Stomach smooth muscle (tissue), 2 donors: ENCODE data around the gene PCED1B.

Source experiments
- H3K27ac ChIP-seq: one replicate; pipeline ENCODE4 v1.7.0; 2013; ENCODE audit warnings: mild to moderate bottlenecking, low read length, inconsistent platforms
- H3K27me3 ChIP-seq, 2 donors: one replicate each; pipeline ENCODE4 v1.7.0; 2013; ENCODE audit warnings: low read length in 2 of 2; ENCODE audit not compliant: insufficient read depth in 2 of 2, control insufficient read depth in 1 of 2
- H3K36me3 ChIP-seq, 2 donors: one replicate each; pipeline ENCODE4 v1.7.0; 2013; ENCODE audit warnings: low read length in 2 of 2; ENCODE audit not compliant: control insufficient read depth in 2 of 2, insufficient read depth in 2 of 2
- H3K4me1 ChIP-seq: one replicate; pipeline ENCODE4 v1.7.0; 2013; ENCODE audit warnings: low read length; ENCODE audit not compliant: control insufficient read depth, insufficient read depth
- H3K4me3 ChIP-seq, 2 donors: one replicate each; pipeline ENCODE4 v1.7.0; 2013; ENCODE audit warnings: low read length in 2 of 2
- H3K9ac ChIP-seq, 2 donors: one replicate each; pipeline ENCODE4 v1.7.0; 2013; ENCODE audit warnings: low read length in 2 of 2, mild to moderate bottlenecking in 1 of 2
- H3K9me3 ChIP-seq, 2 donors: one replicate each; pipeline ENCODE4 v1.7.0; 2013; ENCODE audit warnings: low read length in 2 of 2; ENCODE audit not compliant: control insufficient read depth in 2 of 2
- donor health status: healthy.
- donor health status: Pancreatic carcinoma.

The PCED1B gene

DNA sequence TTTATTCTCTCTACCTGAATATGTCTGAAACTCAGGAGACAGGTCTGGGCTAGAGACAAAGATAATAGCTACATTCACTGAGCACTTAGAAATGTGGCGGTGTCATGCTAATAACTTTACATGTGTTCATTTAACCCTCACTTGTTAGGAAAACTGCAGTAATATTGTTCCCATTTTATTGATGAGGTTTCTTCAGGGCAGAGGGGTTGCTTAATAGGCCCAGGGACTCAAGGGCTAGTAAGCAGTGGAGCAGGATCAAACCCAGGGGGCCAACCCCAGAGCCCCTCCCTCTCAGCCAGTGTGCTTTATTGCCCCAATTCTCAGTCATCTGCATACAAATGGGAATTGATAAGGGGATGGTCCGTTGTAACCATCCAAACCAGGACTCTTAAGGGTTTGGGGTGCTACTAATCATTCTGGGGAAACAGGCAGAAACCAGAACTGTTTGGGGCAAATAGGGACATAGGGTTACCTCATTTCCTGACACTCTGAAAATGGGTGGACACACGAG lies 143.2 kb downstream of the PCED1B start:
- H3K27me3 ChIP-seq, result no peaks in the 10 kb centered on the region
- H3K36me3 ChIP-seq, result no peaks in the 10 kb centered on the region
- H3K4me1 ChIP-seq, result peaks cover 14% of the 10 kb centered on the region
- no peak overlapping the region for H3K4me3 ChIP-seq
- no peak overlapping the region for H3K9ac ChIP-seq
- no peaks in the 10 kb centered on the region for H3K9me3 ChIP-seq
- no peak overlapping the region for H3K27ac ChIP-seq

DNA sequence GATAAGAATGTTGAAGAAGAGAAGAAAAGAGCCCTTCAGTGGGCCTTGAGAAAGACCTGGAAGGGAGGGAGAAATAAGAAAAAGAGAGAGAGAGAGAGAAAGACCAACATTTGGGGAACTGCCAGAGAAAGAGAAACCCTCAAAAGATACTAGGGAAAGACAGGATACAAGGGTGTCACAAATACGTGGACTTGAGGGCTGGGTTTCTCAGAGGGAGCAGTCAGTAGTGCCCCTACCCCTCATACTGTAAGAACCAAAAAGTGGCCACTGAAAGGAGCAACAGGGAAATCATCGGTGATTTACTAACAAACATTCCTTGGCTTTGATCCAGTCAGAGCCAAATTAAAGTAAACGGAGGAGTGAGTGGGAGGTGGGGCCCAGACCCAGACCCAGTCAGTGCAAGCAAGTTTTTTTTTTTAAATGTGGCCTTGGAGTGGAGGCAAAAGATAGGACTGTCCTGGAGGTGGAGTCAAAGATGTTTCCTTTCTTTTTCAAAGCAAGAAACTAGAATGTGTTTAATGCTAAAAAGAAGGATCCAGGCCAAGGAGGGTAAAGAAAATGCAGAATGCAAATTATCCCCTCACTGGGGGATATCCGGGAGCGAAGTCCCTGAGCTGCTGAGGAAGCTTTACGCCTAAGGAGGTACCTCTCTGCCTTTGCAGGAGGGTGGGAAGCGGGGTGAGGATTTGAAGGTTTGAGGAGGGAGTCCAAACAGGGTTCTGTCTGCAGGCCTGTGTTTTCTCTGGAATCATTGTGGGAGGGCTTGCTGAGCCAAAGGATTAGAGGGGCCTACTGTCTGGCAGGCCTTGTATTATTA lies 143.8 kb downstream of the PCED1B start:
- peak overlapping the region; percentile 29 to 54 for H3K4me3 ChIP-seq
- peak overlapping the region in 1 of 2 donors; percentile 36 for H3K9ac ChIP-seq
- no peaks in the 10 kb centered on the region for H3K27me3 ChIP-seq
- no peaks in the 10 kb centered on the region for H3K36me3 ChIP-seq
- peak overlapping the region; percentile 41 for H3K27ac ChIP-seq
- no peaks in the 10 kb centered on the region for H3K9me3 ChIP-seq
- peaks cover 14% of the 10 kb centered on the region for H3K4me1 ChIP-seq

DNA sequence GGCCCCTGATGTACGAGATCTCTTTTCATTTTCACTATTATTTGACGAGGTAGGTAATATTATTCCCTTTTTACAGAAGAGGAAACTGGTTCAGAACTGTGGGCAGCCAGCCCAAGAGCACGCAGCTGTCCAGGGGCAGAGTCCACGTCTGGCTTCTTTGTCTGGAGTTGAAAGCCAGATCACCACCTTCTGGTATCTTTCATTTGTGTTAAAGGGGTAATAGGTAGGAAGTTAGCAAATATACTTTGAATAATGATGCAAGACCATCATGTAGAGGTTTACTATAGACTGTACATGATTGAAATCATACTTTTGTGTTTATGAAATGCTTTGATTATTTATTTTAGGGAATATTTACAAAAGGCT lies 144.4 kb downstream of the PCED1B start:
- H3K4me3 ChIP-seq, result peak overlapping the region in 1 of 2 donors; percentile 54
- peaks cover 14% of the 10 kb centered on the region for H3K4me1 ChIP-seq
- H3K27me3 ChIP-seq, result no peaks in the 10 kb centered on the region
- no peaks in the 10 kb centered on the region for H3K36me3 ChIP-seq
- no peaks in the 10 kb centered on the region for H3K9me3 ChIP-seq
- peak overlapping the region in 1 of 2 donors; percentile 36 for H3K9ac ChIP-seq
- H3K27ac ChIP-seq, result peak overlapping the region; percentile 41

DNA sequence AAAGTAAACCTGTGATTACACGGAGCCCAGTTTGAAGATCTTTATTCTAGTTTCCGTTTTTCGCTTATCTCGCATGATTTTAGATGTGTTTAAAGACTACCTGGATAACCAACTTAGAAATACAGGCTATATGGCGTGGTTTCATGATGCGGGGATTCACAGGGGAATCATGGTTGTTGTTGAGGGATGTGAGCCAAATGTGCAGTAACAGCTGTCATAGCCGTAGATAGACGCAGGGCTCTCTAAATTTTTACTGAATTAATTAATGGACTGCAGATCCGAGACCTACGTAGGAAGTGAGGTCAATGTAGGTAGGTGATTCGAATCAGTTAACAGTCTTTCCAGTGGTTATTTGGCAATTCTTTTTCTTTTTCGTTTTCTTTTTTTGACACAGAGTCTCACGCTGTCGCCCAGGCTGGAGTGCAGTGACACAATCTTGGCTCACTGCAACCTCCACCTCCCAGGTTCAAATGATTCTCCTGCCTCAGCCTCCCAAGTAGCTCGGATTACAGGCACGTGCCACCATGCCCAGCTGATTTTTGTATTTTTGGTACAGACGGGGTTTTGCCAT lies 145.2 kb downstream of the PCED1B start:
- H3K9ac ChIP-seq, result no peak overlapping the region
- no peaks in the 10 kb centered on the region for H3K27me3 ChIP-seq
- no peak overlapping the region for H3K4me3 ChIP-seq
- H3K27ac ChIP-seq, result no peak overlapping the region
- H3K4me1 ChIP-seq, result peaks cover 14% of the 10 kb centered on the region
- no peaks in the 10 kb centered on the region for H3K36me3 ChIP-seq
- no peaks in the 10 kb centered on the region for H3K9me3 ChIP-seq

DNA sequence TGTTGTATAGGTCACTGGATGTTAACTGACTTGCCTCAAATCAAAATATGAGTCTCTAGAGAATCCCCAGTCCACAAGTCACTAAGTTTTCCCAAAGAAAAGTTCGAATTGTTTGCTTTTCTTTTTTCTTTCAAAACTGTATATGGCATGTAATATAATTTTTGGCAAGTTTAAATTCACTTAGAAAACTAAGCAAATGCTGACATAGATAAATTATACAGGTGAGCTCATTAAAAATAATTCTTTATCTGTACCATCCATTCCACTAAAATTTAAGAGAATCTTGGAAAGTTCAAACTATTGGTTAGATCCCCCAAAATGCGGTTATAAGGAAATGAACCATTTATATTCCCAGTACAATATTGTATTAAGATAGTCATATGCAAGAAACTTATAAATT lies 145.9 kb downstream of the PCED1B start:
- H3K4me3 ChIP-seq, result no peak overlapping the region
- H3K9ac ChIP-seq, result no peak overlapping the region
- H3K27me3 ChIP-seq, result no peaks in the 10 kb centered on the region
- peaks cover 14% of the 10 kb centered on the region for H3K4me1 ChIP-seq
- no peaks in the 10 kb centered on the region for H3K9me3 ChIP-seq
- no peaks in the 10 kb centered on the region for H3K36me3 ChIP-seq
- no peak overlapping the region for H3K27ac ChIP-seq

DNA sequence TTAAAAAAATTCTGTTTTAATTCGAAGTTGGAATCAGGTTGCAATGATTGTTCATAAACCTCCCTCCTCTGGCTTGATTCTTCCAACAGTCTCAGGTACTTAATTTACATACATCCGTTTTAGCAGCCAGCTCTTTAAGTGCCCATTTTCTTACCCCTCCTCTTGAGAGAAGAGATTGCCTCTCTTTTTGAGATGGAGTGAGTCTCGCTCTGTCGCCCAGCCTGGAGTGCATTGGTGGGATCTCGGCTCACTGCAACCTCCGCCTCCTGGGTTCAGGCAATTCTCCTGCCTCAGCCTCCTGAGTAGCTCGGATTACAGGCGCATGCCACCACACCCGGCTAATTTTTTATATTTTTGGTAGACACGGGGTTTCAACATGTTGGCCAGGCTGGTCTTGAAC lies 146.8 kb downstream of the PCED1B start:
- H3K4me3 ChIP-seq, result no peak overlapping the region
- no peaks in the 10 kb centered on the region for H3K27me3 ChIP-seq
- peaks cover 14% of the 10 kb centered on the region for H3K4me1 ChIP-seq
- no peaks in the 10 kb centered on the region for H3K36me3 ChIP-seq
- H3K9ac ChIP-seq, result no peak overlapping the region
- H3K27ac ChIP-seq, result no peak overlapping the region
- H3K9me3 ChIP-seq, result no peaks in the 10 kb centered on the region

DNA sequence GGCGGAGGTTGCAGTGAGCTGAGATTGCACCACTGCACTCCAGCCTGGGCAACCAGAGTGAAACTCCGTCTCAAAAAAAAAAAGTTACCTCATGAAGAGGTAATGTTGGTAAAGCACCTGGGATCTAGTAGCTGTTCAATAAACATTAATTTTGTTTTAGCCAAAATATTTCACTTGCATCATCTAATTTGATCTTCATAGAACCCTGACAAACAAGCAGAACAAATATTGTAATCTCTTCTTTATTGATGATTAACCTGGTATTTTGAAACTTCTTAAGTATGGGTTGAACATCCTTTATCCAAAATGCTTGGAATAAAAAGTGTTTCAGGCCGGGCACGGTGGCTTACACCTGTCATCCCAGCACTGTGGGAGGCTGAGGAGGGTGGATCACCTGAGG lies 149.4 kb downstream of the PCED1B start:
- no peaks in the 10 kb centered on the region for H3K27me3 ChIP-seq
- H3K4me3 ChIP-seq, result no peak overlapping the region
- H3K27ac ChIP-seq, result no peak overlapping the region
- no peaks in the 10 kb centered on the region for H3K9me3 ChIP-seq
- H3K4me1 ChIP-seq, result peaks cover under 1% of the 10 kb centered on the region
- H3K9ac ChIP-seq, result no peak overlapping the region
- no peaks in the 10 kb centered on the region for H3K36me3 ChIP-seq

DNA sequence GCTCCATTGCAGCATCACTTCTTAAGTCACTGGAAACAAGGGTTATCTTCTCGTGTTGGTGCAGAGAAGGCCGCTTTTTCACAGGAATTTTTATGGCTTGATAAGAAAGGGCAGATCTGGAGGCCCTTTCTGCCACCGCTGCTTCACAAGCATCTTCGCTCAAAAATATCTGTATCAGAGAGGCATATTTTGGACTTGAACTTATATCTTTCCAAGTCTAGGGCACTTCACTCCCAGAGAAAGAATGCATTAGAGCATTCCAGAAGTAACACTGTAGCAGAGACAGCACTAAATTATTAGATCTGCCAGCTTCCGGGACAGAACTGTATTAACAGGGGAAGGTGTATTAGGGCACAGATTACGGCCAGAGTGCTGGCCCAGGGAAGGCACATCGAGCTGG lies 152.0 kb downstream of the PCED1B start:
- H3K4me1 ChIP-seq, result peaks cover 2% of the 10 kb centered on the region
- no peak overlapping the region for H3K9ac ChIP-seq
- H3K4me3 ChIP-seq, result no peak overlapping the region
- H3K36me3 ChIP-seq, result peaks cover 0 to 2% of the 10 kb centered on the region in 2 donors
- no peak overlapping the region for H3K27ac ChIP-seq
- no peaks in the 10 kb centered on the region for H3K9me3 ChIP-seq
- H3K27me3 ChIP-seq, result no peaks in the 10 kb centered on the region

DNA sequence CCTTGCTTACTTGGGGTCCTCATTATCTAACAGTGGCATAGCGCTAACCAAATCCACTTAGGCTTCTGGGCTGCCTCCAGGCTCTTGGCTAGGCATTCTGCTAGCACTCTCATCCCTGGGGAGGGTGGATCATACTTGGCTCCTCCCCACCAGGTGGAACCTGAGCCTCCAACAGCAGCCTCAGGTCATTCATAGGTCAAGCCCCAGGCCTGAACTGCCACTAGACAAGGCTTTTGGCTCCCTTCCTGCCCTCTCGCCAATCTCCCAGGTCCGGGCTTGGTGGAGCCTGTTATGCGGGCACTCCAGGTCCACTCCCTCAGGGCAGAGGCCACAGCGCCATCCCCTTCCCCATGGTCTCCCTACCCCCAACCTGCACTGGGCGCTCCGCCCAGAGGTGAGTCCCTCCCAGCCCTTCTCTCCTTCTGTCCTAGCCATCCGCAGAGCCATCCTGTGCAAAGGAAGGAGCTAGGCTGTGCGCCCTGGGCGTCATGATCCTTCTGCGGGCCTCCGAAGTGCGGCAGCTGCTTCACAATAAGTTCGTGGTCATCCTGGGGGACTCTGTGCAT lies 155.2 kb downstream of the PCED1B start:
- Histone ChIP-seq H3K4me1 (peaks cover 2% of the 10 kb centered on the region), H3K36me3 (peaks cover 0 to 2% of the 10 kb centered on the region in 2 donors), H3K27me3 (no peaks in the 10 kb centered on the region), H3K4me3 (no peak overlapping the region), H3K9me3 (no peaks in the 10 kb centered on the region), H3K27ac (no peak overlapping the region), H3K9ac (no peak overlapping the region)

DNA sequence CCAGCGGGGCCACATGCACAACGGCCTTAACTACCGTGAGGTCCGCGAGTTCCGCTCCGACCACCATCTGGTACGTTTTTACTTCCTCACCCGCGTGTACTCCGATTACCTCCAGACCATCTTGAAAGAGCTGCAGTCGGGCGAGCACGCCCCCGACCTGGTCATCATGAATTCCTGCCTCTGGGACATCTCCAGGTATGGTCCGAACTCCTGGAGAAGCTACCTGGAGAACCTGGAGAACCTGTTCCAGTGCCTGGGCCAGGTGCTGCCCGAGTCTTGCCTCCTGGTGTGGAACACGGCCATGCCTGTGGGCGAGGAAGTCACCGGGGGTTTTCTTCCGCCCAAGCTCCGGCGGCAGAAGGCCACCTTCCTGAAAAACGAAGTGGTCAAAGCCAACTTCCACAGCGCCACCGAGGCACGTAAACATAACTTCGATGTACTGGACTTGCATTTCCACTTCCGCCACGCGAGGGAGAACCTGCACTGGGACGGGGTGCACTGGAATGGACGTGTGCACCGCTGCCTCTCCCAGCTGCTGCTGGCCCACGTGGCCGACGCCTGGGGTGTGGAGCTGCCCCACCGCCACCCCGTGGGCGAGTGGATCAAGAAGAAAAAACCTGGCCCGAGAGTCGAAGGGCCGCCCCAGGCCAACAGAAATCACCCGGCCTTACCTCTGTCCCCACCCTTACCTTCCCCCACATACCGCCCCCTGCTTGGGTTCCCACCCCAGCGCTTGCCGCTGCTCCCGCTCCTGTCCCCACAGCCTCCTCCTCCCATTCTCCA lies 156.0 kb downstream of the PCED1B start:
- H3K9me3 ChIP-seq, result no peaks in the 10 kb centered on the region
- no peaks in the 10 kb centered on the region for H3K27me3 ChIP-seq
- peaks cover 0 to 2% of the 10 kb centered on the region in 2 donors for H3K36me3 ChIP-seq
- no peak overlapping the region for H3K9ac ChIP-seq
- no peak overlapping the region for H3K4me3 ChIP-seq
- no peak overlapping the region for H3K27ac ChIP-seq
- peaks cover 2% of the 10 kb centered on the region for H3K4me1 ChIP-seq
